ENCODE results near the gene PARD3B. TPM values are rescaled to one million over a fixed set of nuclear protein-coding genes. Genes with fewer than 3 reads are reported as not detected.

The PARD3B gene
- total RNA-seq, 1 donor from 2014 or later: 21.7 TPM

DNA sequence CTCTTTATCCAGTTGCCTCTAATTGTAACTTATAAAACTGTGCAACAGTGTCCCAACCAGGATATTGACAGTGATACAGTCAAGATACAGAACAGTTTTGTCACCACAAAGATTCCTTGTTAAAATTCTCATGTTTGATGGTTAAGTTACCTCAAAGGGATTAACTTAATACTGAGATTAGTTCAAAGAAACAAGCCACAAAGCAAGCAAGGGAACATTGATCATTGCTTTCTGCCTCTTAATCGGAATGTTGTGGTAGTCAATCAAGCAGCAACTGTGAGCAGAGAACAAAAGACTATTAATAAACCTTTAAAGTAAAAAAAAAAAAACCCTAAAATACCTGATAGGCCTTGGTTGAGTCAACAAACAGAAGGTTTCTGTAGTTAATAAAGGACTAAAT, 352.3 kb downstream of the PARD3B start:
- DNase-seq: no peak

DNA sequence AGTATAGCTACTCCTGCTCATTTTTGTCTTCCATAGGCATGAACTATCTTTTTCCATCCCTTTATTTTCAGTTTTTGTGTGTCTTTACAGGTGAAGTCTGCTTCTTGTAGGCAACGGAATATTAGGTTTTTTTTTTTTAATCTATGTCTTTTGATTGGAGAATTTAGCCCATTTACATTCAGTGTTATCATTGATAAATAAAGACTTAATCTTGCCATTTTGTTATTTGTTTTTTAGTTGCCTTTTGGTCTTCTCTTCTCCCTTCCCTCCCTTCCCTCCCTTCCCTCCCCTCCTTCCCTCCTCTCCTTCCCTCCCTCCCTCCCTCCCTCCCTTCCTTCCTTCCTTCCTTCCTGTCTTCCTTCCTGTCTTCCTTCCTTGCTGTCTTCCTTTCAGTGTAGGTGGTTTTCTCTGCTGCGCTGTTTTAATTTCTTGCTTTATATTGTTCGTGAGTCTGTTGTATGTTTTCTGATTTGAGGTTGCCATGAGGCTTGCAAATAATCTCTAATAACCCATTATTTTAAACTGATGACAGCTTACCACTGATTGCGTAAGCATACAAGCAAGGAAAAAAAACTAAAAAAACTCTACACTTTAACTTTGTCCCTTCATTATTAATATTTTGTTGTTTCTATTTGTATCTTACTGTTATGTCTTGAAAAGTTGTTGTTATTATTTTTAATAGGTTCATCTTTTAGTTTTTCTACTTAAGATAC, 353.8 kb downstream of the PARD3B start:
- DNase-seq: no peak

DNA sequence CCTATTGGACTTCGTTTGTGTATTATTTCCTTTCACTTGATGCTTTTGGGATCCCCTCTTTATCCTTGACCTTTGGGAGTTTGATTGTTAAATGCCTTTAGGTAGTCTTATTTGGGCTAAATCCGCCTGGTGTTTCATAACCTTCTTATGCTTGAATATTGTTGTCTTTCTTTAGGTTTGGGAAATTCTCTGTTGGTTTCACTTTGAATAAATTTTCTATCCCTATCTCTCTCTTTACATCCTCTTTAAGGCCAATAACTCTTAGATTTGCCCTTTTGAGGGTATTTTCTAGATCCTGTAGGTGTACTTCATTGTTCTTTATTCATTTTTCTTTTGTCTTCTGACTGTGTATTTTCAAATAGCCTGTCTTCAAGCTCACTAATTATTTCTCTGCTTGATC, 354.7 kb downstream of the PARD3B start:
- DNase-seq: no peak

DNA sequence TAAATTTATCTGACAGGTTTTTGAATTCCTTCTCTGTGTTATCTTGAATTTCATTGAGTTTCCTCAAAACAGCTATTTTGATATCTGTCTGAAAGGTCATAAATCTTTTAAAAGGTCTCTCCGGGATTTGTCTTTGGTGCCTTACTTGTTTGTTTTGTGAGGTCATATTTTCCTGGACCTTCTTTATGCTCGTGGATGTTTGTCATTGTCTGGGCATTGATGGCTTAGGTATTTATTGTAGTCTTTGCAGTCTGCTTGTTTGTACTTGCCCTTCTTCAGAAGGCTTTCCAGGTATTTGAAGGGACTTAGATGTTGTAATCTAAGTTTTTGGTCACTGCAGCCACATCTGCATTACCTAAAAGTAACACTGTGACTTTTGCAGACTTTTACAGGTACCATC, 355.2 kb downstream of the PARD3B start:
- DNase-seq: no peak

DNA sequence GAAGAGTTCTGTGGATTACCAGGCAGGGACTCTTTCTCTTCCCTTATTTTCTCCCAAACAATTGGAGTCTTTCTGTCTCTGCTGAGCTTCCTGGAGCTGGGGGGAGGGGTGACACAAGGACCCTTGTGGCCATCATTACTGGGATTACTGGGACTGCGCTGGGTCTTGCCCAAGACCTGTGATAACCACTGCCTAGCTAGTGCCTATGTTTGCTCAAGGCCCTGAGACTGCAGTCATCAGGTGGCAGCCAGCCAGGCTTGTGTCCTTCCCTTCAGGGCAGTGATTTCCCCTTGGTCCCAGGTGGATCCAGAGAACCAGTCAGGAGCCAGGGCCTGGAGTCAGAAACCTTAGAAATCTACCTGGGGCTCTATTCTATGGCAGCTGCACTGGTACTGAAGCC, 355.6 kb downstream of the PARD3B start:
- DNase-seq: no peak

DNA sequence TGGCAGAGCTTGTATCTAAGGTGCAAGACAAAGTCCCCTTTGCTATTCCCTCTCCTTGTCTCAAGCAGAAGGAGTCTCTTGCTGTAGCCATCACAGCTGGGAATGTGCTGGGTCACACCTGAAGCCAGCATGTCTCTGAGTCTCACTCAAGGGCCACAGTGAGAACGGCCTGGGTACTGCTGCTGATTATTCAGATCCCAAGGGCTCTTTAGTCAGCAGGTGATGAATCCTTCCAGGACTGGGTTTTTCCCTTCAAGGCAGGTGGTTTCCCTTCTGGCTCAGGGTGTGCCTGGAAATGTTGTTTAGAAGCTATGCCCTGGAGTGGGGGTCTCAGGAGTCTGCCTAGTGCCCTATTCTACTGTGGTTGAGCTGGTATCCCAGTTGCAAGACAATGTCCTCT, 356.3 kb downstream of the PARD3B start:
- DNase-seq: no peak

DNA sequence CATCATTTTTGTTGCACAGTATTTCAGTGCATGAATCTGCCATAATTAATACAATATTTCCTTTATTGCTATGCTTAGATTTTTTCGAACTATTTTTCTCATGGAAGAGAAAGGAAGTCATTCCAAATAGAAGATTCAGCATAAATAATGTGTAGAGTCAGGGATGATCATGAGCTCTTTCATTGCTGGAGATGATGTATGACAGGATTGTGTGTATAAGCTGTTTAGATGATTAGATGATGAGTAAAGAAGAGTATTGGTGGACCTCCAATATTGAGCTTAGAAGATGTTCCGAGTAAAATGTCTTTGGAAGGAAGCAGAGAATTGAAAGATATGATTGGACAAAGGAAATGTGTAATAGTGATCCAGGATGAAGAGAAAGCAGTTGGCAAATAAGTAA, 364.5 kb downstream of the PARD3B start:
- no peak for DNase-seq

DNA sequence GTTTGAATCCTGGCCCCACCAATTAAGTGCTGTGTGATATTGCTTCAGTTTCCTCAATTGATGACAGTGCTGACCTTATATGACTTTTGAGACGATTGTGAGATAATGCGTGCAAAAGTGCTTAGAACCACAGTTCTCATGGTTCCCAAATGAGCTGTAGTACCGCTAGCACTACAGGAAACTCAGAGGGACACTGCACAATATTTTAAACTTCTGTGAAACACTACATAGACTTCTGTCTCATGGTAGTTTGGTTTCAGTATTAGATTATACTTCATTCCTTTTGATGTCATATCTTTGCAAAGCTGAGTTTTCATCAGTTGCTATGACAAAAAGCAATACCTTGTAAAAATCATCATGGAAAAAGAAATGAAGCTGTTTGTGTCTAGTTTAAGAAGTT, 368.0 kb downstream of the PARD3B start:
- DNase-seq: no peak

DNA sequence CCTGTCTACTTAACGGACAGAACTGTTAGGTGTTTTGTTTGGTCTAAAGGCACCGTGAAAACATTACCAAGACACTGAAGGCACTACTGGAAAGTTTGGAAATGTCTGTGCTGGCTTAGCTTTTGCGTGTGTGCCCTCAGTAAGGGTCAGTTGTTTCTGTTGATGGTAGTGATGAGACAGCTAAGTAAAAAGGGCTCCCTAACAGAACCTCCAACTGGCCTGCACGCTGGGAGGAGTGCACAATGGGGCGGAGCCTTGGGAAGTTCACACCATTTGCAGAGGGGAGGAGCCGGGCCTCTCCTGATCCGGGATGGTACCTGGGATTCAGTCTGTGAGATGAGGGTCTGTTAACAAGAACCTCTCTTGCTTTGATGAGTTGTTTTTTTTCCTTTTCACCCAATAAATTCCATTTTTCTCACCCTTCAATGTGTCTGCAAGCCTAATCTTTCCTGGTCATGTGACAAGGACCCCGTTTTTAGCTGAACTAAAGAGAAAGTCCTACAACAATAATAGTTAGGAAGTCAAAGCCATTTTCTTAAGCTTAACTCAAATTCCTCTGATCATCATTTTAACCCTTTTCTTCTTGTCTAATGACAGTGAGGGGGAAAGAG, 368.7 kb downstream of the PARD3B start:
- DNase-seq: no peak

DNA sequence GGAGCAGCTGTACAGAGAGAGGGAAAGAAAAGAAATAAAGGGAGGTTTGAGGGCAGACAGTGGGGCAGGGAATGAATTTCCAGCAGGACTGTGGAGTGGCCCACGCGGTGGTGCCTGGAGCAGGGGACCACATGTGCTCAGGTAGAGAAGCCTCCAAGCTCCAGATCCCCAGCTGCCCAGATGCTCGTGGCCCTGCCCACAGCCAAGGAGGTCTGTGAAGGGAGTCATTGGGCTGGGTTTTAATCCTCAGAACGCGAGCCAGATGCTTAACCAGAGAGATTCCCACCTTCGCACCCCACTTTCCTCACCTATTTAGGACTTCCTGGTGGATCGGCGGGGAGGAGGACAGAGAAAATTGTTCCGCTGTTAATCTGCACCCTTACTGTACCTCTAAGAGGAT, 369.4 kb downstream of the PARD3B start:
- no peak for DNase-seq

DNA sequence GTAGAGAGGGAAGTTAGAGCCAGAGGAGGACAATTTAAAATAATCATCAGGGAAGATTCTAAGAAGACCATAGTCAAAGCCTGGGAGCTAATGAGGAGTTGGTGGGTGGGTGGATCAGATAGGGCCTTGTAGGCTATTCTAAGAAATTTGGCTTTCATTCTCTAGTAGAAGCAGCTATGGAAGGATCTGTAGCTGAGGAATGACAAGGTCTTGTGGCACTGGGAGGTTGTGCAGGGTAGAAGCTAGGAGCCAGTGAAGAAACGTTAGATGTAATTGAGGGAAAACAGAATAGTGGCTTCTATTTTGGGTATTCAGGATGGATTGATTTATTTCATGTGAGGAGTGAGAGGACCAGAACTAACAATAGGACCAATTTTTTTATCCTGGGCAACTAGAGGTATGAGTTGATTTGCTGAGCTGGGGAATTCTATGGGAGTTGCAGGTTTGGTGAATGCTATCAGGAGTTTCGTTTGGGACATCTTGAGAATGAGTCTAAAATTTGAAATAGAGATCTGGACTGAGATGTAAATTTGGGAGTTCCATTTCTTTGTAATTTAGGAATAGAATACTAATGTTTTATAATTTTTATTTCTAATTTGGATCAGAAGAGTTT, 371.9 kb downstream of the PARD3B start:
- no peak for DNase-seq

DNA sequence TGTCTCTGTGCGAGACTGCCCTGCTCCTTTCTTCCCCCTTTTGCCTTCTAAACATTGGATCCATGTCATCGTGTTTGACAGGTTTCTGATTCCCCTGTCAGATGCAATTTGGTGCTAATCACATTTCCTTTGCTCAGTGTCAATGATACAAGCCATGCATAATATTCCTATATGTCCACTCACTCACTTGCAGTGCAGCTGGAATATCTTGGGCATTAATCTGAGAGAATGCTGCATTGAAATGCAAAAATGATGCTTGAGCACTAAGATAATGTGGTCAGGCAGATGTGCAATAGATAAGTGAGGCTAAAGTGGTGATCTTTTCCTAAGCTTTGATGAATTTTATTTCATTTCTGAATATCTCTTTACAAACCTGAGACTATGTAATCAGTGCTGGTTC, 375.5 kb downstream of the PARD3B start:
- DNase-seq: no peak

DNA sequence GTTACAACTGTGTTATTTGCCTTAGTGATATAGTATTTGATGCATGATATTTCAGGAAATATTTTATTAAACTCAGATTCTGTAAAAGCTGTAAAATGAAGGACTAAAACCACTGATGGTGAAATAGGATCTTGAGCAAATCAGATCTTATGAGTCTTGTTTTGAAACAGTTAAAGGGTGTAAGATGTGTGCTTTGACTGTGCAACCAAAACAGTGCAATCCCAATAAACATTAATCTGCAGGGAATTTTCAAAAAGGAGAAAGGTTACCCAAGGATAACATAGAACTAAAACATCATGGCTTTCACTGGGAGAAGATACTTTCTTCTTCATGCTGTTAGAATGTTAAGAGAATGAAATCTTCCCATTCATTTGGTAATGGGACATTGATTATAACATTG, 378.7 kb downstream of the PARD3B start:
- no peak for DNase-seq

DNA sequence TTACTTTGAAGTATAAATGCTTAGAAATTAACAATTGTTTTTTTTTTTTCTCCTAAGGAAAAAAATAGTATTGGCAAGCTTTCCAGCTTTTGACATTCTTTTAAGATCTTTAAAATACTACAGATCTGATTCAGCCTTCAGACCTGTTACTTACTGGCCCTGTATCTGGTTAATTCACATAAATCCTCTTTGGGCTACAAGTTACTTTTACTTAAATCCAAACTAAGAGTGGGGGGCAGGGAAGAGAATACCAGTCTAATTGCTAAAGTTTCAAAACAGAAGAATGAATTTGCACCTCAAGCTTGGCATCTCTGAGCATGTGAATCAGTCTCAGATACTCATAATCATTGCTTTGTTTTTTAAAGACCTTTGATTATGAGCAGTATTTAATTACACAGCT, 386.3 kb downstream of the PARD3B start:
- no peak for DNase-seq

DNA sequence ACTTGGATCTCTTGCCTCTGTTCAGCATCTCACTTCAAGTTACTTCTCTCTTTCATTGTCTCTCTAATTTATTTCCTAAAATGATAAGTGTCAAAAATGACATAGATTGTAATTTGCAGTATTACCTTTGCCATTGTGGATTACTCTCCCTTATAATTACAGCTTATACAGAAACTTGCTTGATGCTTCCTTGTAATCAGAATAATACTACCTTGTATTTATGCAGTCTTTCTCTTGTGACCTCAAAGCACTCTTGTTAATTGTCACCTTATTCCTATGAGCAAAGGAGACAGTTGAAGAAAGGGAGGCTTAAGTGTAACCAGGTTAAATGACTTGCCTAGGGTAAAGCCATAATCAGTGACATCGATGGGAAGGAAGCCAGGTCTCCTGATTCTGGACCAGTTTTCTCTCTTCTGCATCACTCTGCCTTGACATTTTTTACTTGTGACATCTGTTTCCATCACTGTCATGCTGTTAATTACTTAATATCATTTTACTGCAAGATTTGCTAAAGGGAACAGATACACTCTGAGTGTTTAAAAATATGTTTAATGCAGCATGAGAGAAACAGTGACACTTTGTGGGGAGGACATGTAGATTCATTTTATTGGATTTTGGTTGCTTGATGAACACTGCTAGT, 388.6 kb downstream of the PARD3B start:
- no peak for DNase-seq

DNA sequence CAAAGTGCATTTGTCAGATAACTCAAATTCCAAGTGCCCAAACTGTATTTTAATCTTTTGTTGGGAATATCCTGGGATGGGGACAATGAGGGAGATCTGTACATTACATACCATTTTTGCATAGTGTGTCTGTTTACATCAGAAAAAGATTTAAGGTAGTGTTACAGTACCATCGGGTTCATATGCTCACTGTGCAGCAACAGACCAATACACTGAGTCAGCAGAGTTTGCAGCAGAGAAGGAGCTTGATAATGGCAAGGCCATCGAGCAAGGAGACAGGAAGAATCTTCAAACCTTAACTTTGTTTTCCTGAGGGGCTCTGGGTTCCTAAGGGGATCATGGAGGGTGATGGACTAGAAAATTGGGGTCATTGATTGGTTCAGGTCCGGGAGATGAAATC, 399.7 kb downstream of the PARD3B start:
- DNase-seq: no peak

DNA sequence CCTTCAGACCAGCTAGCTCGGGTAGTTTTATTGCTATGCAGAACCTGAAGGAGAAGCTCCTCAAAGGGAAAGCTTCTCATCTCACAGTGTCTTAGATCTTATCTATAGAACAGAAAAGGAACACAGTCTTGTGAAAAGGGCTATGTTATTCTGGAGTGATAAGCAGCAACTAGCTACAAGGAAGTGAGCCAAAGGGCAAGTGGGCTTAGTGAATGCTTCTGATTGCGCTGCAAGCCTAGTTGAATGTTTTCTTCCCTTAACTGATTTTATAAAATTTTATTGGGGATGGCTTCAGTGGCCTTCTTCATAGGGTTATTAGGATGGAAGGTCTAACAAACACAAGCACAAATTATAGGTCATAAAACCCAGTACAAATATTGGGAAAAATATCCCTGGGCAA, 400.1 kb downstream of the PARD3B start:
- DNase-seq: no peak

DNA sequence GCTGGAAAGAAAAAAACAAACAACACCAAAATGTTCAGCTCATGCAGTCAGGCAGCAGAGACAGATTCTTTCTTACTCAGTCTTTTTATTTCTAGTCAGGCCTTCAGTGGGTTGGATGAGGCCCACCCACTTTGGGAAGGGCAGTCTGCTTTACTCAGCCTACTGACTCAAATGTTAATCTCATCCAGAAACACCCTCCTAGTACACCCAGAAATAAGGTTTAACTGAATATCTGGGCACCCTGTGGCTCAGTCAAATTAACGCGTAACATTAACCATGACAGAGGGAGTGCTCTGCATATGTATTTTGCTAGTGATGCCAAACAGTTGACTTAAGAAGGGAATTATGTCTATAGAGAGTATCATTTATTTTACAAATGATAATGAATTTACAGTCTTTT, 401.6 kb downstream of the PARD3B start:
- no peak for DNase-seq

DNA sequence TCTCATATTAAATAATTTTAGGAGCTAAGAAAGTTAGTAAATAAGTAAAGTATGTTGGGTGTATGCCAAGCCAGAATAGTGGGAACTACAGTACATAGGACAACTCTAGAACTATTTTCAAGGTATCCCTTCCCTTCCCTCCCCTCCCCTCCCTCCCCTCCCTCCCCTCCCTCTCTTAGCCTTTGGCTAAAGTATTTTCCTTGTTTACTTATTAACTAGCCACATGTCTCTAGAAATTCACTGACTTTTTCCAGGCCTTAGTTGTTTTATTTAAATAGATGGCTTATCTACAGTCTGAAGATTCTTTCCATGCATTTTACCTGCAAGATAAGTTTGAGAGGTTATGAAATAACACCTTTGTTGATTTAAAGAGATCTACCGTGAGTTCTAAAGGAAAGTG, 402.1 kb downstream of the PARD3B start:
- no peak for DNase-seq

DNA sequence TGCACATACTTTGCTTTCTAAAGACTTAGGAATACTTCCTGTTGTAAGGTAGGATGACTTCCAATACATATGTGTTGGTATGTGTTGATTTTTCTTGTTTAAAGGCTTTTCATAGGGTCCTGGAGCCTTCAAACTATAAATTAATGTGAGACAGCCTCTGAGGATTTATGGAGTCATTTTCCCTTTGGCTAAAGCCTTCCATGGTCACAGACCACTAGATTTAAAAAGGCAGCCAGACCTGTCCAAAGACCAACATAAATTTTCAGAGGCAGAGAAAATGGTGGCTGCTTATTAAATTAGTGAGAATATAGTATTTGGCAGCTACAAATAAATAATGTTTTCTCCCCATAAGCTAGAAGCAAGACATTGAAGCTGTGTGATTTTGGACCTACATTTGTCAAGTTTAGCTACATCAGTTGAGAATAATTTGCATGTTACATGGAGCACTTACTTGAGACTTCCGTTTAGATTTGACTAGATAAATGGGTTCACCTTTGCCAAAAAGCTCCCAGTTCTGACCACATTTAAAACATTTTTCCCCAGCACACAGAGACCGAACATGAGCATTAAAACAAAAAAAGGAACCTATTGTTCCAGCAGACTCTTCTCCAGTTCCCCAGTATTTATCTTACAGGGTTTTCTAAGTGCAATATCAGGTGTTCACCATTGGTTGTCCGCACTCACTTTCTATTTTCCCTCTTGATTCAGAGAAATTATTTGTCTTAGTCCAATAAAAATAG, 402.9 kb downstream of the PARD3B start:
- no peak for DNase-seq

DNA sequence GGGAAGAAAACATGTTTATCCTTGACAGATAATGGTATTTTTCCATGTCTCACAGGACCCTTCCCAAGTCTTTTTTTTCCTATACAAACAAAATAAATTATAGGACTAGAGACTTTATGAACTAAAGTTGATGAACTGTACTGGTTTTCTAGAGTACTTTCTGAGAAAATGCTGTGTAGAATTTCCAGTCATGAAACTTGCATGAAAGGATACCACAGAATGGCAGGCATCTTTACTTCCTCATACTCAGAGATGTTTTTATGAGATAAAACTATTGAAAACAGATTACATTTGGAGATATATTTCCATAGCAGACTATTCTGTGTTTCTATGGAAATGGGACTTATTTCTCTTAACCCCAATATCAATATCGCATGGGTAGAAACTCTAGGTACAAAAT, 403.5 kb downstream of the PARD3B start:
- no peak for DNase-seq

DNA sequence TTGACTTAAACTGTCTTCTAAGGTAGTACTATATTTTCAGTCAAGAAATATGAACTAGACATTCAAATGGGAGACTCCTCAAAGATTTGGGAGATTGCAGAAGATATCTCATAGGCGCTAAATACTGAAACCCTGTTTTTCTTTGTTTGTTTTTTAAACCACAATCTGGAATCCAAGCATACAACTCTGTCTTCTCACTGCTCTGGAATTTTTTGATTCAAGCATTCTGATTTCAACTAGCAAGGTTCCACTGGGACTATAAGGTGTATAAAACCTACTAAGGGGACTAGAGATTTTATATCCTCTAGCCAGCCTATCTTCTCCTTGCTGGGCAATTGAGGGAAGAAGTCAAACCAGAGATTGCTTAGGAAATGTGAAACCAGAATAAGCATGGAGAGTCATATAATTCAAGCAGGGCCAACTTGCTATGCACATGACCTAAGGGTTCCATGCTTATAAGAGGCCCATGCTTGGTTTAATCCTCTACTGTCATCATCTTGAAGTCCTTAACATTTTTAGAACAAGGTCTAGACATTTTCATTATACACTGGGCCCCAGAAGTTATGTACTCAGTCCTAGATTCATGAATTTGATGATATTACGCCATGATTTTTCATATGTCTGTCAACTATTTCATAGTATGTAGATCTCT, 405.5 kb downstream of the PARD3B start:
- DNase-seq: no peak
